Activated naive CD8-positive, alpha-beta T cell (primary cell): Measurements from ENCODE around the gene AFDN.

Experiments
- H3K27ac Mint-ChIP-seq: one replicate; pipeline ENCODE4 v1.8.0; 2021; ENCODE audit warnings: mixed read lengths
- H3K27me3 Mint-ChIP-seq: one replicate; pipeline ENCODE4 v1.8.0; 2021; ENCODE audit warnings: mixed read lengths
- H3K36me3 Mint-ChIP-seq: one replicate; pipeline ENCODE4 v1.8.0; 2021; ENCODE audit warnings: mixed read lengths
- H3K4me1 Mint-ChIP-seq: one replicate; pipeline ENCODE4 v1.8.0; 2021; ENCODE audit warnings: low read depth, mixed read lengths
- H3K4me3 Mint-ChIP-seq: one replicate; pipeline ENCODE4 v1.8.0; 2021; ENCODE audit warnings: mild to moderate bottlenecking, mixed read lengths
- H3K9me3 Mint-ChIP-seq: one replicate; pipeline ENCODE4 v1.8.0; 2021; ENCODE audit warnings: low read depth, mixed read lengths

The AFDN gene

DNA sequence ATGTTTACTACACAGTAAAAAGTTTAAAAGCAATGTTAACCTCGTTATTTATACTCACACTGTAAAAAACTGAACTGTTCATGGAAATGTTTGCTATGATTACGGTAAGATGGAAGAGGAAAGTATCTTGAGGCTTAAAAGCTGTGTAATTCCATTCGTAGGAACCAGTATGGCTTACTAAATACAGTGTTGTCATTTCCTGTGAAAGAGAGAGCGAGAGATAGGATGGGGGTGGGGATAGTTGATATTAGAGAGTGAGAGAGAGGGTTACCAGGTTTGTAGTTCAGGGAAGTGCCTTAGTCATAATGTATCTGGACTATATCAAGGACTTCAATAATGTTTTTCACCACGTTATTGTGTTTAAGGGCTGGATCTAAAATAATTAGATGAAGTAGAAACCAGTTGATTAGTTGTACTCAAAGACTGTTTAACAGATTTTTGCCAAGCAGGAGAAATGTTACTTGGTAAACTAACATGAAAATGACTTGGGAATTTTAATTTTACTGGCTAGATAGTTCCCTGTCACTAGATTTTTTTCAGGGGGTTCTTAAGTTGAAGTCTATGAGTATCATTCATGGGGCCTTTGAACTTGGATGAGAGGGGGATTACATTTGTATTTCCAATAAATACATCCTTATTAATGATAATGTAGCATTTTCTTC is 30.4 kb downstream of the AFDN start:
- H3K9me3 Mint-ChIP-seq: peaks cover 4% of the 10 kb centered on the region
- H3K36me3 Mint-ChIP-seq: no peaks in the 10 kb centered on the region
- peaks cover 2% of the 10 kb centered on the region for H3K4me1 Mint-ChIP-seq
- no peak overlapping the region for H3K27ac Mint-ChIP-seq
- peaks cover 14% of the 10 kb centered on the region for H3K27me3 Mint-ChIP-seq
- no peak overlapping the region for H3K4me3 Mint-ChIP-seq

DNA sequence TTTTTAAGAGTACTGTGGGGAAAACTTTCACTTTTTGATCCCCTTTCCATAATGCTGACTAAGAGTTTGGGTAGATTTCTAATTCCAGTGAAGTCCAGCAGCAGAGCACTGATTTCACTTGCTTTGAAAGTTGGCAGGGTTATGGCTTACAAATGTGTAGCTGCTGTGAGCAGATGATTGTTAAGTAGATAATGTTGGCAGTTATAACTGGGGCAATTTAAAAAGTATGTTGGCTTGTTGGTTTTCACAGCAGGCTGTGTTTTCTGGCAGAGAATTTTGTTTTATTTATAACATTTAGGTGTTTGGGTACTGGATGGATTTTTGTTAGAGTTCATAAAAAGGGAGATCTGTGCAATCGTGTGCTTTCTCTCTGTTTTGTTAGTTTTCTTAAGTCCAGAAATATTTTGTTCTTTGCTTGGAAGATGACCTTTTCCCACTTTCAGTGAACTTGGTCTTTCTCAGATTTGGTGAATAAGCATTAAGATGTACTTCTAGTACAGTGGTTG is 31.4 kb downstream of the AFDN start:
- peaks cover 4% of the 10 kb centered on the region for H3K9me3 Mint-ChIP-seq
- H3K36me3 Mint-ChIP-seq: no peaks in the 10 kb centered on the region
- peaks cover 2% of the 10 kb centered on the region for H3K4me1 Mint-ChIP-seq
- no peak overlapping the region for H3K27ac Mint-ChIP-seq
- H3K4me3 Mint-ChIP-seq: no peak overlapping the region
- peaks cover 10% of the 10 kb centered on the region for H3K27me3 Mint-ChIP-seq

DNA sequence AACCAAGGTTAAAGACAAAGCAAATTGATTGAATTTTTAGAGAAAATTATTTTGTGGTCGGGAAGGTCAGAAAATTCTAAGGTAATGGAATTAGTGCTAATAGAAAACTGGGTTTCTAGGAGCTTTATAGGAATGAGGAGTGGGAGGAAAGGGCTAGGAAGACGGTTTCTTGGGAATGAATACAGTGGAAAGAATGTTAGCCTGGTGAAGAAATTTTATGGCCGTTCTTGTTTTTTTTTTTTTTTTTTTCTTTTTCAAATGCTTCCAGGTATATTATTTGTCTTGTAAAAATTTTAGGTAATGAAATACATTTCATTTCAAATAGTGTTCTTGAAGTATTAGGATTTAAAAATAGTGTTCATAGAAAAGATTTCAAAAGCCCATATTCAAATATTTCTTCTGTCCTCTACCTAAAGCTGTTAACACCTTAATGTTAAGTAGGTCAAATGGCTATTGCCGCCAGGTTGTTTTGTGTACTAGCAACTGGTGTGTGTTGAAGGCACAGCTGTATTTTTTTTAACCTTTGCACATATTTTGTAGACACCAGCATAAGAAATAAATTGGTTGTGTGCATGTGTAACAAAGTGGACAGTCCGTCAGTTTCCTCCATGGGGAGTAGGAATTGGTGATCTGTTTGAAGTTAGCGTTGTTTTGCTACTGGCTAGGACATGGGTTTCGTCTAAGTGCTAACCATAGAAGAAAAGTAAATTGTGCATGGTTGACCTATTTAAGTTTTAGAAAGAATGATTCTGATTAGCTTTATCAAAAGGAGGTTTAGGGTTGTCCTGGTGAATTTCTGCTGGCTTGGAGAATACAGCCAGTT is 32.3 kb downstream of the AFDN start:
- Mint-ChIP-seq H3K4me1 (peaks cover 2% of the 10 kb centered on the region), H3K9me3 (peaks cover 4% of the 10 kb centered on the region), H3K27me3 (peaks cover 11% of the 10 kb centered on the region), H3K4me3 (no peak overlapping the region), H3K36me3 (no peaks in the 10 kb centered on the region), H3K27ac (no peak overlapping the region)

DNA sequence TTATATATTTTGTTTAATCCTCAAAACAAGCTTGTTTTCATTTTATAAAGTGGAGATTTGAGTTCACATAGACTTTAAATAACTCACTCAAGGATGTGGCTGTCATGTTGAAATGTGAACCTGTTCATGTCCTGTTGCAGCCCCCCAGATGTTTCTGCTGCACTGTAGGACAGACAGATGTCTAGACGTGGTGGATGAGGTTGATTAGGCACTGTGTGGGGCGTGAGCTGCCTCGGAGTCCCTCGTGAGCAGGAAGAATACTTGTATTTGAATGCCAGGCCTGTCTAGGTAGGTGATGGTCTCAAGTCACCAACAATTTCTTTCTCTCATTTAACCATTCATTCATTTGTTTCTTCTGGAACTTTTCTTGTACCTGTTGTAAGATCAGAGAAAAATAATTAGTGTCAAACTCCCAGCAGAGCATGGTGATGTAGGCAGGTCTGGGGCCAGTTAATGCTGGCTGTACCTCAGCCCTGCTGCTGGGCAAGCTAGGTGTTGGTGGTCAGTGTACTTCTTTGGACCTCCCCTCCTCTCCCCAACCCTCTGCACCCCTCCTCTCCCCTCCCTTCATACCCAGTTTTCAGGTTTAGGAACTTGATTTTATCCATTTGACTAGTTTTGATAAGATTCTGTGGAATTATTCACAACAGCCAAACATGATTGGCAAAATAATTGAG is 34.0 kb downstream of the AFDN start:
- no peaks in the 10 kb centered on the region for H3K36me3 Mint-ChIP-seq
- peaks cover 4% of the 10 kb centered on the region for H3K9me3 Mint-ChIP-seq
- H3K4me1 Mint-ChIP-seq: peaks cover 2% of the 10 kb centered on the region
- no peak overlapping the region for H3K4me3 Mint-ChIP-seq
- H3K27ac Mint-ChIP-seq: no peak overlapping the region
- peaks cover 8% of the 10 kb centered on the region for H3K27me3 Mint-ChIP-seq

DNA sequence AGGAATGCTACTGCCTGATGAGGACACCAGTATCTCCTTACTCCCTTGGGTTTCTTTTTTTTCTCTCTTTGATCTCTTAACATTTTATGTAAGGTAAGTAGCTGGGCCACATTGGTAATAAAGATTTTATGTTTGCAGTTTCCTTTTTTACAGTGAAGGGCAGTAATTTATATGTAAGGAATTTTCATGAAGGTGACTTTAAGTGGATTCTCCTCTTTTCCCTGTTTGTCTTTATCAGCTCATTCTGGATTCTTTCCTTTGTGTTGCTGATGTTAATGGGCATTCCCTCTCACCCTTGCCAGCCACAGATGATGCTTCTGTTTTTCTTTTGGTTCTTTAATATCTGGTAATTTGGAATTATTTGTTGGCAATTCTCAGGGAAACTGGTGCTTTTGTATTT is 34.7 kb downstream of the AFDN start:
- H3K27ac Mint-ChIP-seq: no peak overlapping the region
- H3K4me3 Mint-ChIP-seq: no peak overlapping the region
- H3K36me3 Mint-ChIP-seq: no peaks in the 10 kb centered on the region
- peaks cover 2% of the 10 kb centered on the region for H3K4me1 Mint-ChIP-seq
- peaks cover 8% of the 10 kb centered on the region for H3K27me3 Mint-ChIP-seq
- peaks cover 4% of the 10 kb centered on the region for H3K9me3 Mint-ChIP-seq

DNA sequence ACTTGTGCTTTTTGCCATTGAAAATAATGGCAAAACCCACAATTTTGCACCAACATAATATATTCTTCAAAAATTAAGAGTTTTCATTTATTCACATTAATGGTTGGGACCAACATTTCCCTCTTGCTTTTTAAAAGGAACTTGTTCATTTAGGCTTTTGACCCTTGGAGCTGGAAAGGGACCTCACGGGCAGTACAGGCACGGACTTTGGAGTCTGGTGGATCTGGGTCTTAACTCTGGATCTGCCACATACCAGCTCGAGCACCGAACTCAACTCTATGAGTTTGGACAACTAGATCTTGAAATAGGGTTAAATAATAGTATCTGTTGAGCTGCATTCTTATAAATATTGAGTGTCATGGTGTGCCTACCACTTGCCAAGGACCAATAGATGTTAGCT is 37.2 kb downstream of the AFDN start:
- no peaks in the 10 kb centered on the region for H3K9me3 Mint-ChIP-seq
- H3K4me3 Mint-ChIP-seq: no peak overlapping the region
- peaks cover 2% of the 10 kb centered on the region for H3K27me3 Mint-ChIP-seq
- H3K27ac Mint-ChIP-seq: no peak overlapping the region
- H3K36me3 Mint-ChIP-seq: peaks cover 2% of the 10 kb centered on the region
- H3K4me1 Mint-ChIP-seq: no peaks in the 10 kb centered on the region

DNA sequence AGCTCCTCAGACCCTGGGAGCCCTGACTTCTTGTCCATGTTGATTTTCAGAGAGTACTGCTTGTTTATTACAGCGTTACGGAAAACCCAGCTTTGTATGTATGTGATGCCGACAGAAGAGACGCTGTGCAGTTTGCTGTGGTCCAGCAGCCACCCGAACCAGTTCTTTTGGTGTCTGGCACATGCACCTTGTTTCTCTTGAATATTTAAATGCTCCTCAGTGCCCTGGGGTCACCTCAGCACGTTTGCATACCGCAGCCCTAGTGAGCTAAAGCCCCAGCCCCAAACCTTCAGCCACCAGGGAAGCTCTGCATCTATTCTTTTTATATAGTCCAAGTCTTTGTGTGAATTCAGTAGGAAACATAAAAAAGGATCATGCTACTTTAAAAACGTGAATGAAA is 39.9 kb downstream of the AFDN start:
- H3K4me1 Mint-ChIP-seq: no peaks in the 10 kb centered on the region
- peaks cover 2% of the 10 kb centered on the region for H3K27me3 Mint-ChIP-seq
- peaks cover 2% of the 10 kb centered on the region for H3K36me3 Mint-ChIP-seq
- H3K9me3 Mint-ChIP-seq: no peaks in the 10 kb centered on the region
- no peak overlapping the region for H3K4me3 Mint-ChIP-seq
- H3K27ac Mint-ChIP-seq: no peak overlapping the region

DNA sequence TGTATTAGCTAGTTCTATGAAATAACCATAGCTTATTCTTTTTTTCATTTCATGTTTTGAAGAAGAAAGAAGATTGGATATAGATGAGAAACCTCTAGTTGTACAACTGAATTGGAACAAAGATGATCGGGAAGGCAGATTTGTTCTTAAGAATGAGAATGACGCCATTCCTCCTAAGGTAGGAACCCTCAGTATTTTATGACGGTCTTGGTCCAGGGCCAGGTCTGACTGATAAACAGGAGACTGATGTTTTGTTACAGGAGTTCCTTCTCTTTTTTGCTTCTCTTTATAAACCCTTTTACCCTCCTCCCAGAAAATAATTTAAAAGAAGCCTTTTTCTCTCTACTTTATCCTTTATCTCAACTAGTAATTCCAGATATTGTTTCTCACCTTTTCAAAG is 43.6 kb downstream of the AFDN start:
- Mint-ChIP-seq H3K4me1 (no peaks in the 10 kb centered on the region), H3K36me3 (peaks cover 3% of the 10 kb centered on the region), H3K9me3 (no peaks in the 10 kb centered on the region), H3K27me3 (no peaks in the 10 kb centered on the region), H3K27ac (no peak overlapping the region), H3K4me3 (no peak overlapping the region)

DNA sequence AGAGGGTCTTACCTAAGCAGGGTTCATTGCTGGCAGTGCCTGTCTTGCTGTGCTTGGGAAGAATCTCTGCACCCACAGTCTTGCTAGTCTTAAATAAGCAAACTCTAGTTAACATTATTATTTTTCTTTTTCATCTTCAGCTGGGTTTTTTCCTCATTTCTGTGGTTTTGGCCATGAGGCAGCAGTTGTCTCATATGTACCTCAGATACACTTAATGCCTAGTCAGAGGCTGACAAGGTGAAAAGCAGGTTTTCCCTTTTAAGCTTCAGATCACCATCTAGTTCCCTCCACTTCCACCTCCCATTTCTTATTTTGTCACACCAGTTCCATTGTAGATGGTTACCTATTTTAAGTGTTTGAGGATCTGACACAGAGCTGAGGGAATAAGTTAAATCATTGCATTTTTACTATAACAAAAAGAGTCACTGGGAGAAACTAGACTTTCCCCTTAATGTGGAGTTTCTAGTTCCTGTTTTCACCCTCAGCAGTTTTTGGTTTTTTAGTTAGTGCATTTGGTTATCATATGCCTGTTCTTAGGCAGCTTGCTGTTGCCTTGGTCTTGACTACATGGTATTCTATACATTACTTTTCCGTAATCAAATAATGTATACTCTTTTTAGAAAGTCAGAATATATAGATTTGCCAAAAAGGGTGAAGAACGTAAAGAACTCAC is 46.0 kb downstream of the AFDN start:
- Mint-ChIP-seq H3K27me3 (no peaks in the 10 kb centered on the region), H3K4me1 (no peaks in the 10 kb centered on the region), H3K9me3 (no peaks in the 10 kb centered on the region), H3K36me3 (peaks cover 4% of the 10 kb centered on the region), H3K4me3 (no peak overlapping the region), H3K27ac (no peak overlapping the region)

DNA sequence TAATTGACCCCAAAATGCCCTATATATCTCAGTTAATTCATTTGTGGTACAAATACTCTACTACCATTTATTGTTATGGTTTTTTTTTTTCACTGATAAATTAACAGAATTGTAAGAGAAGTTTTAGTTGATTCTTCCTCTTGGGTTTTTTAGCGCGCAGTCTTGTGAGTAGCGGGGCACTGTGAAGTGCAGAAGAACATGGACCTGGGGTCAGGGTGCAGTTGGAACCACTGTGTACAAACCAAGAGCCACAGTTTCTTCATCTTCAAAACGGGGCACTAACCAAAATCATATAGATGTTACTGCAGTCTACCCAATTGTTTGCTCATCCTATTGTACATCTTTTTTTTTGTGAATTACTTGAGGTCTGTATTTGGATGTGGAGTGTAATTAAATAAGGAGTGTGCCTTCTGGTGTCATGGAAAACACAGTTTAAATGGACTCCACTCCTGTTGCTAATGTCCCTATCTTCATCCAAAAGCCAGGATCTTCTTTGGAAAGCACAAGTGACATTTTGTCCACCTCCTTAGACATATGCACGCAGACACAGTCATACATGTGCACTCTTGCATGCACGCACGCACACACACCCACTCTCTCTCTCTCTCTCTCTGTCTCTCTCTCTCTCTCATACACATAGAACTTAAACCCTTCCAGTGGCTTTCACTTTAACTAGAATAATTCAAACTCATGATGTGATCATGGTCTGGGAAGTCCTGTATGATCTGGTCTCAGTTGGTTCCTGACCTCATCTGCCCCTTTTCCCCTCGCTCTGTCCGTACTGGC is 51.5 kb downstream of the AFDN start:
- H3K27me3 Mint-ChIP-seq: no peaks in the 10 kb centered on the region
- H3K9me3 Mint-ChIP-seq: no peaks in the 10 kb centered on the region
- H3K4me1 Mint-ChIP-seq: no peaks in the 10 kb centered on the region
- H3K27ac Mint-ChIP-seq: no peak overlapping the region
- H3K36me3 Mint-ChIP-seq: peaks cover 8% of the 10 kb centered on the region
- H3K4me3 Mint-ChIP-seq: no peak overlapping the region

DNA sequence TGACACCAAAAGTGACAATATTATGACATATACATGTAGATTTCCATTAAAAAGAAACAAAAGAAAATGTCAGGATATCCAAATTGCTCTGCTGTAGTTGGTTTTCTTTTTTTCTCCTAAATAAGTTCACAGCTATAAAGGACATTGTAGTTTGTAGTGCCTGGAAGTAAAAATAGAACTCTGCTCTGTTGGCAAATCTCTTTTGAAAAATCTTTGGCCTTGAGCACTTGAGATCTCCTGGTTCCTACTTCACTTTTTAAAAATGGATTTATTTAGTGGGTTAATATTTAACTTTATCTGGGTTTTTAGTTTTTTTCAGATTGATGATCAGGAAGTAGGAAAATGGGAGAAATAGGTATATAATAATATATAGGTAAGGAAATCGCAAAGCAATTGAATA is 52.9 kb downstream of the AFDN start:
- Mint-ChIP-seq H3K4me3 (no peak overlapping the region), H3K27me3 (no peaks in the 10 kb centered on the region), H3K9me3 (no peaks in the 10 kb centered on the region), H3K27ac (no peak overlapping the region), H3K36me3 (peaks cover 8% of the 10 kb centered on the region), H3K4me1 (no peaks in the 10 kb centered on the region)

DNA sequence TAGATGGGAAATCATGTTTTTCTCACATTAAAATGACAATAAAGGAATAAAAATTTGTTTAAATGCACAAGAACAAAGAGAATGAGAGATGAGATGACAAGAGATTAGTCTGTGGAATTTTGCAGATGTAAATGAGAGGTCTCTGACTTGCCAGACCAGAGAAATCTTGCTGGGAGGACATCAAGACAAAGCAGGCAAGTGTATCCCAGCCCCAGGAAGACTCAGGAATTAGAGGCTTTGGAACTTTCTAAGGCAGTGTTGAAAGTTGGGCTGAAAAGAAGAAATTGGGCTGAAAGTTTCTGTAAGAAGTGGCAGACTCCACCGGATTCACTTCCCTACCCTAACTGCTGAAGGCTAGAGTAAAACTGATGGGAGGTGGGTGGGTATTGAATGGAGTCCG is 54.6 kb downstream of the AFDN start:
- Mint-ChIP-seq H3K4me3 (no peak overlapping the region), H3K4me1 (no peaks in the 10 kb centered on the region), H3K9me3 (no peaks in the 10 kb centered on the region), H3K27me3 (no peaks in the 10 kb centered on the region), H3K36me3 (peaks cover 6% of the 10 kb centered on the region), H3K27ac (no peak overlapping the region)

DNA sequence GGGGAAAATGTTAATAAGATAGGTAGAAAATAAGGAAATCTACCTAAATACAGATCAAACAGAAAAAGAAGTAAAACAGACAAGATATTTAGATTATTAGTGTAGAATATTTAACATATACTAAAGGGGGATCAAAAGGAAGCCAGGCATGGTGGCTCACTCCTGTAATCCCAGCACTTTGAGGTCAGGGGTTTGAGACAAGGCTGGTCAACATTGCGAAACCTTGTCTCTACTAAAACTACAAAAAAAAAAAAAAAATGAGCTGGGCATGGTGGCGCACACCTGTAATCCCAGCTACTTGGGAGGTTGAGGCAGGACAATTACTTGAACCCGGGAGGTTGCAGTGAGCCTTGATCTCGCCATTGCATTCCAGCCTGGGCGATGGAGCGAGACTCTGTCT is 55.5 kb downstream of the AFDN start:
- no peak overlapping the region for H3K4me3 Mint-ChIP-seq
- peaks cover 6% of the 10 kb centered on the region for H3K36me3 Mint-ChIP-seq
- no peak overlapping the region for H3K27ac Mint-ChIP-seq

DNA sequence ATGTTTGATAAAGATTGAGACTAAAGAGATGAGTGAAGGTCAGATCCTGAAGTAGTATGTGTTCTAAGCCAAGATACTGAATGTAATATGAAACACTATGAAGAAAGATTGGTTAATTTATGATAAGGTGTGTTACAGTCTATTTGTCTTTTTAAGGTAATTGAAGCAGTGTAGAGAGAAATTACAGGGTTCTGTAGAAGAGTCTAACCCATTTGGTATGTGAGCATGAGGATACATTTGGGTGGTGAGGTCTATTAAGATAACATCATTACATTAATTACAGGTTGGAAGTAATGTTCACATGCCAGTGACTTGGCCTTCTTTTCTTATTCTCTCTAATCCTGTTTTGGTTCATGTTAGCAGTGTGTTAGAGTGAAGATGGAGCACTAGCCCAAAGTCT is 61.4 kb downstream of the AFDN start:
- no peaks in the 10 kb centered on the region for H3K4me1 Mint-ChIP-seq
- no peaks in the 10 kb centered on the region for H3K9me3 Mint-ChIP-seq
- H3K4me3 Mint-ChIP-seq: no peak overlapping the region
- H3K27me3 Mint-ChIP-seq: no peaks in the 10 kb centered on the region
- no peaks in the 10 kb centered on the region for H3K36me3 Mint-ChIP-seq
- H3K27ac Mint-ChIP-seq: no peak overlapping the region

More for the DNA sequence above, 55.5 kb downstream of the AFDN start:
- H3K4me1 Mint-ChIP-seq: no peaks in the 10 kb centered on the region
- no peaks in the 10 kb centered on the region for H3K27me3 Mint-ChIP-seq
- H3K9me3 Mint-ChIP-seq: no peaks in the 10 kb centered on the region
